H1 (cell line): Measurements from ENCODE around the gene CFLAR. TPM values are rescaled to one million over a fixed set of nuclear protein-coding genes. Genes with fewer than 3 reads are reported as not detected.

Experiments
- CTCF ChIA-PET: fragments of 300-600 bp; sonication (Branson Sonifier 250); formaldehyde crosslinking; loops from one replicate; lab custom pipeline; 2021; ENCODE audit not compliant: partially characterized antibody; lab: Charles Lee
- POLR2A ChIA-PET: fragments of 300-600 bp; sonication (Branson Sonifier 250); formaldehyde crosslinking; loops from one replicate; lab custom pipeline; 2021; ENCODE audit warnings: inconsistent platforms; ENCODE audit not compliant: partially characterized antibody; lab: Charles Lee
- DNase-seq, 2 experiments: peaks; one replicate each; pipeline versions ENCODE4 v3.0.0 to v3.0.0-alpha.2; 2010 to 2022; ENCODE audit warnings: low spot score in 2 of 2, low read depth in 1 of 2, mixed read lengths in 1 of 2
- FAIRE-seq: peaks from 2 replicates; lab custom pipeline; 2011; peaks lifted over from hg19 to GRCh38; lab: Jason Lieb, UNC
- H2AFZ ChIP-seq: 2 replicates; pipeline ENCODE4 v1.8.1; 2012; ENCODE audit warnings: low read length, inconsistent platforms
- H2AK5ac ChIP-seq: 2 replicates; pipeline ENCODE4 v1.6.1; 2013; ENCODE audit warnings: low read depth, low read length
- H2BK120ac ChIP-seq: replicated peaks from 2 replicates; pipeline ENCODE3; 2013; ENCODE audit warnings: low read depth, low read length, inconsistent platforms
- H2BK12ac ChIP-seq: 2 replicates; pipeline ENCODE4 v1.6.1; 2013; ENCODE audit warnings: low read depth, low read length
- H2BK15ac ChIP-seq: 2 replicates; pipeline ENCODE4 v1.6.1; 2013; ENCODE audit warnings: low read length
- H2BK20ac ChIP-seq: 2 replicates; pipeline ENCODE4 v1.6.1; 2013; ENCODE audit warnings: low read length
- H2BK5ac ChIP-seq: 2 replicates; pipeline ENCODE4 v1.6.1; 2013; ENCODE audit warnings: low read depth, low read length
- H3K14ac ChIP-seq: 2 replicates; pipeline ENCODE4 v1.6.1; 2013; ENCODE audit warnings: inconsistent platforms; ENCODE audit not compliant: insufficient read length
- H3K18ac ChIP-seq: 2 replicates; pipeline ENCODE4 v1.6.1; 2013; ENCODE audit warnings: low read length; ENCODE audit errors: extremely low read depth
- H3K23ac ChIP-seq: 2 replicates; pipeline ENCODE4 v1.6.1; 2013; ENCODE audit warnings: inconsistent platforms; ENCODE audit not compliant: insufficient read length
- H3K23me2 ChIP-seq: 2 replicates; pipeline ENCODE4 v1.6.1; 2013; ENCODE audit warnings: low read depth, low read length
- H3K27ac ChIP-seq: 2 replicates; pipeline ENCODE4 v1.6.1; 2011; ENCODE audit warnings: low read depth, low read length, inconsistent platforms
- H3K27me3 ChIP-seq, 4 experiments: replicated peaks in 1 of 4; 1 replicate in 1 of 4; 2 replicates in 3 of 4; pipeline versions ENCODE4 v1.6.1 to v1.8.1; 2011 to 2013; ENCODE audit warnings: low read length in 3 of 4, mild to moderate bottlenecking in 3 of 4, inconsistent platforms in 2 of 4, mixed read lengths in 2 of 4, moderate library complexity in 1 of 4; ENCODE audit not compliant: control insufficient read depth in 3 of 4, insufficient read depth in 3 of 4; ENCODE audit errors: extremely low read depth in 1 of 4
- H3K36me3 ChIP-seq, 4 experiments: 2 replicates each; pipeline versions ENCODE4 v1.6.1 to v1.8.1; 2011 to 2013; ENCODE audit warnings: mild to moderate bottlenecking in 4 of 4, low read length in 3 of 4, moderate library complexity in 2 of 4, control low read depth in 1 of 4, inconsistent platforms in 1 of 4; ENCODE audit not compliant: insufficient read depth in 4 of 4, control insufficient read depth in 2 of 4
- H3K4ac ChIP-seq: replicated peaks from 2 replicates; pipeline ENCODE3; 2013; ENCODE audit warnings: low read length, low read depth, mixed read lengths, inconsistent platforms; ENCODE audit not compliant: insufficient read length
- H3K4me1 ChIP-seq, 4 experiments: replicated peaks in 1 of 4; 1 replicate in 1 of 4; 2 replicates in 3 of 4; pipeline versions ENCODE4 v1.6.1 to v1.8.1; 2011 to 2013; ENCODE audit warnings: low read length in 3 of 4, inconsistent platforms in 2 of 4, mixed read lengths in 1 of 4; ENCODE audit not compliant: insufficient read depth in 4 of 4, control insufficient read depth in 3 of 4
- H3K4me2 ChIP-seq, 2 experiments: 2 replicates each; pipeline versions ENCODE4 v1.6.1 to v1.8.1; 2011 to 2013; ENCODE audit warnings: low read depth in 2 of 2, low read length in 2 of 2, control low read depth in 1 of 2, inconsistent platforms in 1 of 2, mild to moderate bottlenecking in 1 of 2; ENCODE audit not compliant: insufficient read depth in 1 of 2
- H3K4me3 ChIP-seq, 4 experiments: fragments of 200-600, 300-600 bp in 1 of 4; sonication (generic), shearing (Covaris generic), sonication (Bioruptor Twin) in 1 of 4; 2 replicates each; pipeline versions ENCODE4 v1.5.1 to v1.8.1; 2011 to 2016; ENCODE audit warnings: low read length in 4 of 4, low read depth in 3 of 4, control low read depth in 2 of 4, inconsistent platforms in 2 of 4, mild to moderate bottlenecking in 2 of 4, mixed read lengths in 1 of 4, moderate library complexity in 1 of 4; ENCODE audit not compliant: insufficient read depth in 2 of 4; ENCODE audit errors: extremely low read depth in 1 of 4
- H3K56ac ChIP-seq: replicated peaks from 2 replicates; pipeline ENCODE3; 2013; ENCODE audit warnings: low read depth, mild to moderate bottlenecking, mixed read lengths, low read length, inconsistent platforms; ENCODE audit not compliant: insufficient read length
- H3K79me1 ChIP-seq: 2 replicates; pipeline ENCODE4 v1.6.1; 2013; ENCODE audit warnings: low read depth, low read length, control low read depth
- H3K79me2 ChIP-seq, 2 experiments: 2 replicates each; pipeline versions ENCODE4 v1.6.1 to v1.8.1; 2012 to 2013; ENCODE audit warnings: low read length in 2 of 2, mild to moderate bottlenecking in 2 of 2, inconsistent platforms in 1 of 2; ENCODE audit not compliant: insufficient read depth in 2 of 2, control insufficient read depth in 1 of 2
- H3K9ac ChIP-seq, 4 experiments: replicated peaks in 1 of 4; 1 replicate in 1 of 4; 2 replicates in 3 of 4; pipeline versions ENCODE4 v1.6.1 to v1.8.1; 2011 to 2013; ENCODE audit warnings: low read depth in 3 of 4, low read length in 3 of 4, control low read depth in 2 of 4, mild to moderate bottlenecking in 2 of 4, moderate library complexity in 2 of 4, inconsistent platforms in 1 of 4; ENCODE audit errors: extremely low read depth in 1 of 4
- H3K9me3 ChIP-seq, 2 experiments: 2 replicates each; pipeline versions ENCODE4 v1.6.1 to v1.8.1; 2012 to 2013; ENCODE audit warnings: mild to moderate bottlenecking in 2 of 2, moderate library complexity in 2 of 2, control low read depth in 1 of 2, inconsistent platforms in 1 of 2, low read depth in 1 of 2, low read length in 1 of 2, mixed read lengths in 1 of 2; ENCODE audit not compliant: insufficient read depth in 2 of 2
- H4K20me1 ChIP-seq, 2 experiments: replicated peaks in 1 of 2; 2 replicates each; pipeline versions ENCODE3 to v1.8.1; 2011 to 2013; ENCODE audit warnings: inconsistent platforms in 2 of 2, low read length in 2 of 2, mild to moderate bottlenecking in 1 of 2; ENCODE audit not compliant: insufficient read depth in 2 of 2, control insufficient read depth in 1 of 2
- H4K5ac ChIP-seq: 2 replicates; pipeline ENCODE4 v1.6.1; 2013; ENCODE audit warnings: low read length, low read depth, mixed read lengths, inconsistent platforms; ENCODE audit not compliant: insufficient read length
- H4K8ac ChIP-seq: 2 replicates; pipeline ENCODE4 v1.8.0; 2013; ENCODE audit warnings: mild to moderate bottlenecking, moderate library complexity, low read length, inconsistent platforms; ENCODE audit not compliant: insufficient read depth; ENCODE audit errors: extremely low read depth
- H4K91ac ChIP-seq: replicated peaks from 2 replicates; pipeline ENCODE3; 2013; ENCODE audit warnings: low read length, mixed read lengths, inconsistent platforms; ENCODE audit not compliant: insufficient read length
- CBX5 ChIP-seq: fragments of 300-800, 300-1000 bp; sonication (generic); IDR thresholded peaks from 2 replicates; pipeline ENCODE4 v1.7.1; 2016; ENCODE audit warnings: antibody characterized with exemption, low read length, low read depth
- CREB1 ChIP-seq: IDR thresholded peaks from 2 replicates; pipeline ENCODE4 v1.6.1; 2012; ENCODE audit warnings: inconsistent platforms
- FOSL1 ChIP-seq: IDR thresholded peaks from 2 replicates; pipeline ENCODE4 v1.6.1; 2011; ENCODE audit warnings: mild to moderate bottlenecking, low read depth, low read length, moderate library complexity; ENCODE audit not compliant: insufficient read depth
- JUND ChIP-seq: IDR thresholded peaks from 2 replicates; pipeline ENCODE4 v1.6.1; 2011; ENCODE audit warnings: mild to moderate bottlenecking, improper control_type of control experiment, low read length
- KDM4A ChIP-seq: IDR thresholded peaks from one replicate; pipeline ENCODE4 v1.7.1; 2012; ENCODE audit warnings: low read depth, mild to moderate bottlenecking, moderate library complexity, low read length, inconsistent platforms; ENCODE audit not compliant: severe bottlenecking
- NRF1 ChIP-seq: IDR thresholded peaks from 2 replicates; pipeline ENCODE4 v1.6.1; 2011; ENCODE audit warnings: mild to moderate bottlenecking, low read depth, low read length, improper control_type of control experiment
- POLR2AphosphoS5 ChIP-seq: IDR thresholded peaks from 2 replicates; pipeline ENCODE4 v1.6.1; 2011; ENCODE audit warnings: low read depth, low read length
- SP4 ChIP-seq: IDR thresholded peaks from 2 replicates; pipeline ENCODE4 v1.6.1; 2012; ENCODE audit warnings: low read length, inconsistent platforms
- SRF ChIP-seq: IDR thresholded peaks from 2 replicates; pipeline ENCODE4 v1.6.1; 2011; ENCODE audit warnings: mild to moderate bottlenecking, low read depth, low read length, moderate library complexity
- WGBS, 2 experiments: shearing (Covaris generic) in 1 of 2; methylation state at CpG; one replicate each; pipeline versions ENCODE4 v1.1.6 to v1.1.7; 2013 to 2015; ENCODE audit warnings: low lambda C conversion rate in 2 of 2, mixed read lengths in 2 of 2, inconsistent platforms in 1 of 2, low coverage in 1 of 2, missing lambda C conversion rate in 1 of 2; ENCODE audit not compliant: insufficient replicate concordance in 2 of 2, insufficient coverage in 1 of 2, insufficient read length in 1 of 2; ENCODE audit errors: extremely low coverage in 1 of 2, missing lambda C conversion rate in 1 of 2; 5-methylcytosine and 5-hydroxymethylcytosine counted together
- polyA plus RNA-seq, 7 experiments: library from polyadenylated mRNA; depleted of rRNA in 3 of 7; stranded (reverse) in 5 of 7; unstranded in 2 of 7; fragments of >200 nt in 5 of 7; fragments of 200-250 nt in 2 of 7; gene quantifications; 1 replicate in 5 of 7; 2 replicates in 1 of 7; 4 replicates in 1 of 7; pipeline versions ENCODE4 v1.2.1 to v1.2.3, GENCODE V29; 2011 to 2013; ENCODE audit warnings: missing spikeins in 2 of 7, mixed read lengths in 2 of 7
- total RNA-seq: library from RNA; stranded (reverse); fragmentation: NEBNext Ultra II Directional; extraction: Animal tissue kit (Norgen Biotek cat#: 25700); gene quantifications from 2 replicates; pipeline ENCODE4 v1.2.1, GENCODE V29; 2021

The CFLAR gene
- total and polyA plus RNA-seq, 2 of the 8 experiments (the other 6 are each of a cell fraction or from before 2014, with no cell fraction given) = 1.1 to 3.9 TPM

- WGBS, 2 experiments = 91% methylated on average over 4 of the region's 4 CpGs; no CpG with 5 or more reads in 1 of the 2 experiments
These were observed 6.8 kb upstream of the CFLAR start for GRCh38 chr2:201109186-201109585.

More at GRCh38 chr2:201109186-201109585, 6.8 kb upstream of the CFLAR start:
- Histone ChIP-seq H3K4me1 (no peaks in the 10 kb centered on the region), H2BK15ac (no peak overlapping the region), H3K36me3 (no peaks in the 10 kb centered on the region), H2BK5ac (no peak overlapping the region), H3K27ac (no peak overlapping the region), H3K56ac (no peak overlapping the region), H3K23ac (no peak overlapping the region), H3K79me1 (no peaks in the 10 kb centered on the region), H3K18ac (no peak overlapping the region), H2BK120ac (no peak overlapping the region), H2AFZ (no peak overlapping the region), H4K20me1 (peaks cover 0 to 2% of the 10 kb centered on the region in 2 experiments), H3K9me3 (no peaks in the 10 kb centered on the region), H2BK20ac (no peak overlapping the region), H3K27me3 (no peaks in the 10 kb centered on the region), H4K5ac (no peak overlapping the region), H3K4me3 (no peak overlapping the region), H3K14ac (no peak overlapping the region), H3K23me2 (peaks cover 2% of the 10 kb centered on the region; the same call in 1 of the 2 replicates), H4K91ac (no peak overlapping the region), H4K8ac (no peak overlapping the region), H3K9ac (no peak overlapping the region), H3K4me2 (no peak overlapping the region), H2AK5ac (no peak overlapping the region), H3K4ac (no peak overlapping the region), H3K79me2 (no peaks in the 10 kb centered on the region), H2BK12ac (no peak overlapping the region)
- POLR2A ChIA-PET = interaction anchor here (1.0 to 1.1 kb wide), 2 partner anchors 9 to 156 kb away, joined by 3 read pairs; no protein-coding TSS in a partner anchor
- FAIRE-seq (no peak), DNase-seq (no peak)
- TF ChIP-seq SP4 (no peak), SRF (no peak), FOSL1 (no peak), JUND (no peak), KDM4A (no peak), CBX5 (no peak), CREB1 (no peak), POLR2AphosphoS5 (no peak), NRF1 (no peak)
- CTCF ChIA-PET = interaction anchor here (1.1 to 1.3 kb wide), 2 partner anchors 49 to 146 kb away, joined by 3 to 5 read pairs; partner anchors contain the start of gene ORC2
